ENCODE data around the gene AQR.
"Not testable (repeated sequence)": the region's sequence is repeated elsewhere in the genome, so short reads cannot be mapped to it uniquely, and the experiment has no call there.

The AQR gene

DNA sequence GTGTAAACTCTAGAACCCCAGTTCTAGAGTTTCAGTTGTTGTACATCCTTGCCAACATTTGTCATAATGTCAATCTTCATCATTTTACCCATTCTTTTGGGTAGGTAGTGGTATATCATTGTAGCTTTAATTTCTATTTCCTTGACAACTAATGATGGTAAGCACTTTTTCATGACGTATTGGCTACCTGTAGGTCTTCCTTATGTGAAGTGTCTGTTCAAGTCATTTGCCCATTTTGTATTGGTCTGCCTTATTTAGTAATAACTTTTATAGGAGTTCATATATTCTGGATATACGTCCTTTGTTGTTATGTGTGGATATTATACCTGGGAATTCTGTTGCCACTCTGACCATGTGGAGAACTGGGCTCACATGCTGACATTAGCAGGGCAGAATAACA lies 100.4 kb downstream of the AQR start:
- DNase-seq, result no peak

- no peak for DNase-seq
Observed at GRCh38 chr15:34865531-34865930, 104.0 kb downstream of the AQR start.

DNA sequence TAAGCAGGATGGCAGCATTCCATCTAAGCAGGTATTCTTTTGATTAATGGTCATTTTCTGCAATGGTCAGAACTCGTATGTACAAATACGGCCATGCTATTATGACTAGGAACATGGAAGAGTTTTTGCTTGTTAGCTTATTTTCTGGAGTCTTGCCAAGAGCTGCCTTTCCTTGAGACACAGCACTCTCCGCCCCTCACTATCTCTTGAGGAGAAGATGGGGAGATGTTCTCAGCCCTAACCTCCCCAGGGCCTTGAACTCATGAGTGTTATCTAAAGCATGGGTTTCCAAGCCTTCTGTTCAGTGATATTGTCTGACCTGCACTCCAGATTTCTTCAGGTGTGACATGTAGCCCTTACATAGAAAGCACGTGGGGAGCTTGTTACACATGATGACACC lies 108.3 kb downstream of the AQR start:
- DNase-seq, result no peak

DNA sequence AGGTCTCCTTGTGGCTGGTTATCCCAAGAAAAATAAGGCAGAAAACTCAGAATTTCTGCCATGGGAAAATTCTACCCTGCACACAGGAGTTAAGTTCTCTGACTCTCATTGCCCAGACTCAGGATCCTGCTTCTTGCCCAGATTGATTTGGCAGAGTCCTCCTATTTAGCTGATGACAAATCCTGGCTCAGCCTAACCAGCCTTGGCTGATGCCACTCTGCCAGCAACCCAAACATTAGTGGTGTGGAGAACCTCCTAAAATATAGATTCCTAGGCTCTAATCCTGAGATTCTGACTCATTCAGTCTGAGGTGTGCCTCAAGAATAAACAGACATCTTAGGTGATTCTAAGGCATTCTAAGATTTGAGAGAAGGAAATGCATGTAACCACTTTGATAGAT lies 113.6 kb downstream of the AQR start:
- DNase-seq, result no peak

DNA sequence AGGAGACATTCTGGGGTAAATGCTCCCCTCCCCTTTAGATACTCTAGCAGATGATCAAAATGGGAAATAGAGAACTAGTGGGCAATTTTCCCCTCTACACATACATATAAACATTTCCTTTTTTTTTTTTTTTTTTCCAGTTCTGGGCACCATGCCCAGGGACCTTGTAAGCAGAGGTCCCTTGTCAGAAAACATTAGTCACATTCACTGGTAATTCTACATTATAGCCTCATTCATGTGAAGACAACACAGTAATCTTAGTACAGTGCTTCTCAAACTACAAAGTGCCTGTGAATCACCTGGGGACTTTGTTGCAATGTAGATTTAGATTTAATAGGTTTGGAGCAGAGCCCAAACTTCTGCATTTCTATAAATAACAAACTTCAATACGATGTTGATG lies 114.1 kb downstream of the AQR start:
- DNase-seq, result no peak

- no peak for DNase-seq
Observed at GRCh38 chr15:34854232-34854631, 115.3 kb downstream of the AQR start.

- DNase-seq, result no peak
Observed at GRCh38 chr15:34853001-34853758, 116.4 kb downstream of the AQR start.

- no peak for DNase-seq
Observed at GRCh38 chr15:34851751-34852150, 117.8 kb downstream of the AQR start.

DNA sequence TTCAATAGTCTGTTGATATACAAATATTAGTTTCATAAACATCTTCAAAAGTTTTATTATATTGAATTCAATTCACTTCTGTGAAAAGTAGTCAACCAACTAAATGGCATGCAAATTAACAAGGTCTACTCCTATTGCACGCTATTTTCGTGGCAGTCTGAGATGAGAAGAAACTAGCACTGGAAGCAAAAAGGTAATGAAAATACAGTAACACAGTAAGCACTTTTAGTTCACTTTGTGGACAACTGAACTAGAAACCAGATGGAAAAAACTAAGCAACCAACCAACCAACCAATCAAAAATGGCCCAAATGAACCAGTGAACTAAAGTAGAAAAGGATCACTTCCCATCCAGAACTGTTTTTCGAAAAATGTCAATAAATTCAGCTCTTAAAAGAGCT lies 118.5 kb downstream of the AQR start:
- no peak for DNase-seq

- DNase-seq, result no peak
Observed at GRCh38 chr15:34850121-34850520, 119.4 kb downstream of the AQR start.

GRCh38 chr15:34849364-34849959 lies 120.1 kb downstream of the AQR start:
- no peak for DNase-seq

DNA sequence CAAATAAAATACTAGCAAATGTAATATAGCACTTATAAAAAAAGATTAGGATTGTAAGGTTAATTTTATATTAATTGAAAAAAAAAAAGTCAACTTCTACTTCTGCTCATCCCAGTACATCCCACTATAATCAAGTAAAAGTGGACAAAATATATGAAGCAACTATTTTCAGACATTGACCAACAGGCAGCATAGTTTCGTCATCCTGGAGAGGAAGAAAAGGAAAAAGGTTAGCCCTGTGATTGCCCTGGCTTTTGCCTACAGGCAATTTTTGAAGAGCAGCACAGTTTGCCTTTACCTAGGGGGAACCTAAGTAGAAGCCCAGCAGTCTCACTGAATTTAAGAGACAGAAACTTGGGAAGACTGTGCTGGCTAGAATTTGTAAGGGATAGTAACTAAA lies 121.9 kb downstream of the AQR start:
- no peak for DNase-seq

- no peak for DNase-seq
Observed at GRCh38 chr15:34841262-34841725, 128.2 kb downstream of the AQR start.

DNA sequence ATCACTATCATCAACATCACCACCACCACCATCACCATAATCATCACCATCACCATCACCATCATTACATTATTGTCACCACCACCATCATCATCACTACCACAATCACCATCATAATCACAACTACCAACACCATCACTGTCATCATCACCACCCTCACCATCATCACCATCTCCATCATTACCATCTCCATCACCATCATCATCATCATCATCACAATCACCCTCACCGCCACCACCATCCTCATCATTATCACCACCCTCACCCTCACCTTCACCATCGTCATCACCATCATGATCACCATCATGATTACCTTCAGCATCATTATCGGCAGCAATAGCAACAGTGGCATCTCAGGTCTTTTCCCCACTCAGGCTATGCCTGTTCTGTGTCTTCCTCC lies 131.3 kb downstream of the AQR start:
- no peak for DNase-seq

GRCh38 chr15:34837246-34838016 lies 132.1 kb downstream of the AQR start:
- DNase-seq, result no peak

DNA sequence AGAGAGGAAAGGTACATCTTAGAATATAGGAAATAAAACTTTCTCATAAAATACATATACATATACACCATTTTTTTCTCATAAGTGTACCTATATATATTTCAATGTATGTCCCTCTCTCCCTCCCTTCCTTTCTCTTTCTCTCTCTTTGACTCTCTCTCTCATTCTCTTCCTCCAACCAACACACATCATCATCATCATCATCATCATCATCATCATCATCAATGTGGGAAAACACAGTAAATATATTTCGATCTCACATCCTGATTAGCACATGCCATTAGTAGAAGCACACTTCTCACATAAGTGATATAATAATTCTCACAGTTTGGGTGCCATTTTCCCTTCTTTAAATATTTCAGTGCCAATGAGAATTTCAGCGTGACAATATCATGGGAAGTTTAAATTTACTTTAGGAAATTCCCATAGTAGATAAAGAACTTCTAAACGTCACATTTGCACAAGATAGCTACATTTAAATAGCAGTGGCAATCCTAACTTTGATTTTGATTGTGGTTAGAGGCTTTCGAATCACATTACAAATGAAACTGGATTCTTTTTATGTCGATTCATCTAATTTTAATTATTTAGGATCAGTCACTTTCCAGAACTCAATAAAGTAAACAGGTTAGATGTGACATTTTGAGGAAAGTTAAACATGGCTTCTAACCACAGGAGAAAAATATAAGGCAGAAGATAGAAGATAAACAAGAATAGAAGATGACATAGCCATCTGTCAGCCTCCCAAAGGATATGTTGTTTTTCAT lies 141.2 kb downstream of the AQR start:
- no peak for DNase-seq

DNA sequence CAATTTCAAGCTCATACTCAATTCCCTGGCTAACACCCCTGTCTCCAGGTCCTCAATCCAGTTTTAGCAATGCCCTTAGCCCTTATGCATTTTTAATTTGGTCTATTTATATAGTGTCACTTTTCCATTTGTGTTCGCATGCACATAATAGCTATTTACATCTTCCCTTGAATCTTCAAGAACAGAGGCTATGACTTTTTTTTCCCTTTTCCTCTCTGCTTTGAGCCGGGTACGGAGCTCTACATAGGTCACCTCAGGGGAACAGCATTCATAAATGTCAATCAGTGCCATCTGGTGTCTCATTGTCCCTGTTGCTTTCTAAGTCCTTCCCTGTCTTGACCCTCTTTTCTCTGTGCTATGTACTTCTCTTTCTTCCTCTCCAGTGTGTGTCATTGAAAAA lies 147.7 kb downstream of the AQR start:
- no peak for DNase-seq

DNA sequence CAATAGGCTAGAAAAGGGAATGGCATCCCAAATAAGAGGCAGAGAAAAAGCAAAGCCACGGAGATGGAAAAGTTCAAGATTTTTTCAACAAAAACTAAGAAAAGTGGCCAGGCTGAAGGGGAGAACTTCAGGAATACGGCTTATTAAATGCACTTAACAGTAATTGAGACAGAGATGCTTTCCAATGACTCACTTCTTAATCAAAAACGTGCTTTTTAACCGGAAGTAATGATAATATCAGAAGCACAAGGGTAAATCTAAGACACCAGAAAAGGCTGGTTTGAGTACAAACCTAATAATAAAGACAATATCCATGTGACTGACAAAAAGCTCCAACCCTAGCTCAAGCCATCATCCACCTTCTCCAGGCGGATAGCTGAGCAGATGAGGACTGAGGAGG lies 149.4 kb downstream of the AQR start:
- no peak for DNase-seq

DNA sequence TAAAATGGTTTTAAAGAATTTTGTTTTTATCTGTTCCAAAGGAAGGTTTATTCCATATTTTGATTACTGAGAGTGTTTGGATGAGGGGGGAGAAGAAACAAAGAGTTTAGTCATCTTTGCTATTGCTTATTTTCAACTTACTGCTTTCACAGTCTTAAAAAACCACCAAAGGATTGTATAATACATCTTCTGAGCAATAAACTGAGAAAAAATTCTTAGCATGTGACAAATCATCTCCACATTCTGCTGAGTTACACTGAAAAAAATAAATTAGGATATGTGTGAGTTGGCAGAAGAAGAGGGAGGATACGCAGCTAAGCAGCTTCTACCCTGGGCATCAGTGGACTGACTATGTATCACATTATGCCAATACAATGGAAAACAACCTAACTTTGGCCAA lies 151.0 kb downstream of the AQR start:
- no peak for DNase-seq

DNA sequence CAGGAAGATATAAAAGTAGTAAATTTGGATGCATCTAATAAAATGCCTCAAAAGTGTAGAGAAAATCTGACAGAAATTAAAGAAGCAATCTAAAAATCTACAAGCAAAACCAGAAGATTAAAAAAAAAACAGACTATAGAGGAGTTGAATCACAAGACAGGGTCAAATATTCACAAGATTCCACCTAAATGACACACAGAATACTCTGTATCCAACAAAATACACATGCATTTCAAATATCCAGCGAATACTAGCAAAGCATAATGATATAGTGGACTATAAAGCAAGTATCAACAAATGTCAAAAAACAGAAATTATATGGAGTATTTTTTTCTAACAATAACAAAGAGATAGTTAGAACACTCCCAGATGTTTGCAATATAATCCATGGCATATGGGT lies 153.7 kb downstream of the AQR start:
- DNase-seq, result no peak

DNA sequence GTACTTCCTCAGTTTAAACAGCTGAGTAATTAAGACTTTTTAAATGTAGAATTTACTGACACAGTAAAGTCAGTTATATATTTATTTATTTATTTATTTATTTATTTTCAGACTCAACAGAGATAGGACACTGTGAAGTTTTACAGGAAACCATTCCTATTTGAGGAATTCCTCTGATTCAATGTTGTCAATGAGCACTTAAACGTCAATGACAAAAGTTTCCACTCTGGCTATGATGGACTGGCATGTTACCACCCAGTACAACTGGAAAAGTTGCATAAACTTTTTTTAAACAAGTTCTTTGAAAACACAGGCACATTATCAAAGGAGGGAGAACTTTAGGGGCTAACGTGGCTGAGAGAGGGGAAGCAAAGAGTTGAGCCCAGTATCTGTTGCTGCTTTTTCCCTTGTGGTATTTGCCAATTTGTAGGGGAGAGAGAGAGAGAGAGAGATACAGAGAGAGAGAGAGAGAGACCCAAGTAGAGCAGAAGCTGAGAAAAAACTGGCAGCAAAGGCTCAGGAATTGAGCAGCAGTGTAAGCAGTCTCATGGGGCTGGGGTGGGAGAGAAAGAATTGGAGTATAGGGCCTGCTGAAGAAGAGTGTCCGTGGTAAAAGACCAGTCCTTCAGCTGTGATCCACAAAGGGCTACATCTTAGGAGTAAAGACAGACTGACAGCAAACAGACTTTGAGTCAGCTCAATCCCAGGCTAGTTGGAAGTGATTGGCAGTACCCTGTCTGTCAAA lies 155.9 kb downstream of the AQR start:
- DNase-seq, result no peak

GRCh38 chr15:34812868-34813365 lies 156.6 kb downstream of the AQR start:
- DNase-seq, result not testable (repeated sequence)
